ENCODE measurements around the gene RAPGEF4. TPM values are rescaled to one million over a fixed set of nuclear protein-coding genes. Genes with fewer than 3 reads are reported as not detected.

Gene RAPGEF4
- total RNA-seq, 4 donors from 2014 or later, result 2.8 to 73.4 (median 6.9) TPM

- H3K4me3 ChIP-seq, result no peak overlapping the region
- no peak overlapping the region for H3K27ac ChIP-seq
- DNase-seq, result no peak
- peaks cover 0 to 5% (median 2%) of the 10 kb centered on the region in 4 donors for H3K4me1 ChIP-seq
- TF ChIP-seq POLR2A (IDR thresholded peaks at IDR 0.05) (no peak), CTCF (IDR thresholded peaks at IDR 0.05) (no peak)
- H3K27me3 ChIP-seq, result no peaks in the 10 kb centered on the region
- no peaks in the 10 kb centered on the region for H3K9me3 ChIP-seq
- no peaks in the 10 kb centered on the region for H3K36me3 ChIP-seq
Measured at GRCh38 chr2:173079141-173079540, 343.5 kb downstream of the RAPGEF4 start.

GRCh38 chr2:173079973-173080860, 344.6 kb downstream of the RAPGEF4 start:
- Histone ChIP-seq H3K9me3 (no peaks in the 10 kb centered on the region), H3K27me3 (no peaks in the 10 kb centered on the region), H3K4me3 (no peak overlapping the region), H3K4me1 (peaks cover 0 to 5% (median 2%) of the 10 kb centered on the region in 4 donors), H3K27ac (no peak overlapping the region), H3K36me3 (no peaks in the 10 kb centered on the region)
- no peak for DNase-seq
- no peak for TF ChIP-seq CTCF (IDR thresholded peaks at IDR 0.05)
- no peak for TF ChIP-seq POLR2A (IDR thresholded peaks at IDR 0.05)

GRCh38 chr2:173086518-173087213, 351.0 kb downstream of the RAPGEF4 start:
- no peaks in the 10 kb centered on the region for H3K9me3 ChIP-seq
- DNase-seq, result no peak
- H3K4me3 ChIP-seq, result no peak overlapping the region
- H3K27me3 ChIP-seq, result no peaks in the 10 kb centered on the region
- no peak for TF ChIP-seq POLR2A (IDR thresholded peaks at IDR 0.05)
- TF ChIP-seq CTCF (IDR thresholded peaks at IDR 0.05), result no peak
- peak overlapping the region in 1 of 4 donors; percentile 48 for H3K27ac ChIP-seq
- H3K4me1 ChIP-seq, result no peaks in the 10 kb centered on the region
- no peaks in the 10 kb centered on the region for H3K36me3 ChIP-seq

- Histone ChIP-seq H3K36me3 (no peaks in the 10 kb centered on the region), H3K27me3 (no peaks in the 10 kb centered on the region), H3K4me3 (no peak overlapping the region), H3K27ac (peak overlapping the region in 1 of 4 donors; percentile 48), H3K4me1 (no peaks in the 10 kb centered on the region), H3K9me3 (no peaks in the 10 kb centered on the region)
- TF ChIP-seq POLR2A (IDR thresholded peaks at IDR 0.05) (no peak), CTCF (IDR thresholded peaks at IDR 0.05) (no peak)
- DNase-seq, result no peak
Measured at GRCh38 chr2:173087214-173087581, 351.6 kb downstream of the RAPGEF4 start.

GRCh38 chr2:173087793-173088496, 352.3 kb downstream of the RAPGEF4 start:
- no peak for TF ChIP-seq POLR2A (IDR thresholded peaks at IDR 0.05)
- TF ChIP-seq CTCF (IDR thresholded peaks at IDR 0.05), result no peak

More at GRCh38 chr2:173087793-173088496, 352.3 kb downstream of the RAPGEF4 start:
- DNase-seq, result no peak
- Histone ChIP-seq H3K27ac (peak overlapping the region in 1 of 4 donors; percentile 48), H3K9me3 (no peaks in the 10 kb centered on the region), H3K4me1 (no peaks in the 10 kb centered on the region), H3K27me3 (no peaks in the 10 kb centered on the region), H3K4me3 (no peak overlapping the region), H3K36me3 (no peaks in the 10 kb centered on the region)

Measured in Peyer's patch (tissue), 4 donors.